Endothelial cell of umbilical vein (primary cell): ENCODE measurements around the gene CMTM8.

Experiments used
- FOS ChIP-seq: IDR thresholded peaks from 2 replicates; pipeline ENCODE4 v1.6.1; 2011; ENCODE audit warnings: mild to moderate bottlenecking, low read length, moderate library complexity, borderline replicate concordance; ENCODE audit not compliant: insufficient read depth
- GATA2 ChIP-seq: IDR thresholded peaks from 2 replicates; pipeline ENCODE4 v1.7.0; 2011; ENCODE audit warnings: low read depth, mild to moderate bottlenecking, moderate library complexity, mixed read lengths, low read length; ENCODE audit not compliant: insufficient read length, insufficient read depth
- MYC ChIP-seq: IDR thresholded peaks from one replicate; pipeline ENCODE4 v1.6.1; 2011; ENCODE audit warnings: mild to moderate bottlenecking, low read depth, low read length
- POLR2A ChIP-seq: IDR thresholded peaks from 2 replicates; pipeline ENCODE4 v1.6.1; 2012; ENCODE audit warnings: low read depth, mild to moderate bottlenecking, control low read depth, low read length
- TF ChIP-seq, protein P1 (sequence below), 2 donors: IDR thresholded peaks; 1 replicate in 1 of 2; 2 replicates in 1 of 2; pipeline ENCODE4 v1.5.1; 2011; ENCODE audit warnings: low read length in 2 of 2, mild to moderate bottlenecking in 2 of 2, moderate library complexity in 2 of 2, control low read depth in 1 of 2, inconsistent platforms in 1 of 2, low read depth in 1 of 2; ENCODE audit not compliant: insufficient read depth in 1 of 2; ENCODE audit errors: extremely low read depth in 1 of 2
- TF ChIP-seq, protein P2 (sequence below): IDR thresholded peaks from 2 replicates; pipeline ENCODE4 v1.6.1; 2011; ENCODE audit not compliant: insufficient read depth, insufficient read length

DNA sequence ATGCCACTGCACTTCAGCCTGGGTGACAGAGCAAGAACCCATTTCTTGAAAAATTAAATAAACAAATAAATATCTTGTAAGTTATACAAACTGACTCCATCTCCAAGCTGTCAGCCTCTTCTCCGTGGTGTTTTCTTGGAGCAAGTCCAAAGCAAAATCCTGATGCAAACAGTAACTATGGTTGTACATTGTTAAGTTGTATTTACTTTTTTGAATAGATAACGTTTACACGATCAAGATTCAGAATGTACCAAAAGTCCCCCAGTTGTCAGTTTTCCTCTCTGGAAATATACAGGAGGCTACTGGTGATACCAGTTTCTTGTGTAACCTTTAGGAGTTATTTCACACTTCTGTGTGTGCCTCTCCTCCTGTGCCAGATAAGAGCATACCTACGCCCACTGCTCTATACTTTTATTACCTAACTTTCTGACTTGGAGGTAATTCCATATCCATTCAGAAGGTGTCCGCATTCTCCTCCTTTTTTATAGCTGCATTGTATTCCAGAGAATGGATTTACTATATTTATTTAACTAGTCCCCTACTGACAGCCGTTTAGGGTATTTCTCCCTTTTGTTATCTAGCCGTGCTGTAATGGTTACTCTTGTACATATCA, 167.3 kb downstream of the CMTM8 start:
- no peak for TF ChIP-seq POLR2A
- TF ChIP-seq, protein P1, sequence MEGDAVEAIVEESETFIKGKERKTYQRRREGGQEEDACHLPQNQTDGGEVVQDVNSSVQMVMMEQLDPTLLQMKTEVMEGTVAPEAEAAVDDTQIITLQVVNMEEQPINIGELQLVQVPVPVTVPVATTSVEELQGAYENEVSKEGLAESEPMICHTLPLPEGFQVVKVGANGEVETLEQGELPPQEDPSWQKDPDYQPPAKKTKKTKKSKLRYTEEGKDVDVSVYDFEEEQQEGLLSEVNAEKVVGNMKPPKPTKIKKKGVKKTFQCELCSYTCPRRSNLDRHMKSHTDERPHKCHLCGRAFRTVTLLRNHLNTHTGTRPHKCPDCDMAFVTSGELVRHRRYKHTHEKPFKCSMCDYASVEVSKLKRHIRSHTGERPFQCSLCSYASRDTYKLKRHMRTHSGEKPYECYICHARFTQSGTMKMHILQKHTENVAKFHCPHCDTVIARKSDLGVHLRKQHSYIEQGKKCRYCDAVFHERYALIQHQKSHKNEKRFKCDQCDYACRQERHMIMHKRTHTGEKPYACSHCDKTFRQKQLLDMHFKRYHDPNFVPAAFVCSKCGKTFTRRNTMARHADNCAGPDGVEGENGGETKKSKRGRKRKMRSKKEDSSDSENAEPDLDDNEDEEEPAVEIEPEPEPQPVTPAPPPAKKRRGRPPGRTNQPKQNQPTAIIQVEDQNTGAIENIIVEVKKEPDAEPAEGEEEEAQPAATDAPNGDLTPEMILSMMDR (IDR thresholded peaks at IDR 0.05; ENCODE audit: extremely low read depth in 1 of 2, insufficient read depth in 1 of 2, low read depth in 1 of 2, low read length in 2 of 2): no peak
- TF ChIP-seq GATA2: no peak
- TF ChIP-seq FOS: no peak
- TF ChIP-seq, protein P2, sequence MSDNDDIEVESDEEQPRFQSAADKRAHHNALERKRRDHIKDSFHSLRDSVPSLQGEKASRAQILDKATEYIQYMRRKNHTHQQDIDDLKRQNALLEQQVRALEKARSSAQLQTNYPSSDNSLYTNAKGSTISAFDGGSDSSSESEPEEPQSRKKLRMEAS: no peak
- no peak for TF ChIP-seq MYC
